Islet of Langerhans (tissue), 1 donor: ENCODE data around the gene TRMT61B.
A peak's percentile ranks its signal among the peaks of the same experiment; 100 is the strongest.

Experiments used
- FAIRE-seq: peaks from one replicate; lab custom pipeline; 2011; peaks lifted over from hg19 to GRCh38; lab: Jason Lieb, UNC

The TRMT61B gene

GRCh38 chr2:28855193-28855592 lies 14.9 kb downstream of the TRMT61B start:
- no peak for FAIRE-seq

- no peak for FAIRE-seq
Measured at GRCh38 chr2:28842042-28842441, 28.1 kb downstream of the TRMT61B start.

- FAIRE-seq, result no peak
Measured at GRCh38 chr2:28838971-28839370, 31.1 kb downstream of the TRMT61B start.

- no peak for FAIRE-seq
Measured at GRCh38 chr2:28835781-28836180, 34.3 kb downstream of the TRMT61B start.

- no peak for FAIRE-seq
Measured at GRCh38 chr2:28833740-28834470, 36.2 kb downstream of the TRMT61B start.

- FAIRE-seq, result no peak
Measured at GRCh38 chr2:28828382-28828781, 41.7 kb downstream of the TRMT61B start.

- FAIRE-seq, result no peak
Measured at GRCh38 chr2:28824870-28825269, 45.2 kb downstream of the TRMT61B start.

- no peak for FAIRE-seq
Measured at GRCh38 chr2:28824207-28824606, 45.9 kb downstream of the TRMT61B start.

GRCh38 chr2:28822036-28822435 lies 48.1 kb downstream of the TRMT61B start:
- peak; percentile 90 for FAIRE-seq

GRCh38 chr2:28821295-28821958 lies 48.7 kb downstream of the TRMT61B start:
- FAIRE-seq, result peak; percentile 87

GRCh38 chr2:28818053-28818452 lies 52.1 kb downstream of the TRMT61B start:
- FAIRE-seq, result no peak

- no peak for FAIRE-seq
Measured at GRCh38 chr2:28810384-28811285, 59.5 kb downstream of the TRMT61B start, which contains the start of gene SPDYA. Gene SPDYA (plus strand): TSS chr2:28810834. CDS start chr2:28816015, 5,181 bp downstream.

- FAIRE-seq, result no peak
Measured at GRCh38 chr2:28809927-28810326, 60.2 kb downstream of the TRMT61B start.

GRCh38 chr2:28802975-28803429 lies 67.1 kb downstream of the TRMT61B start:
- no peak for FAIRE-seq

- FAIRE-seq, result no peak
Measured at GRCh38 chr2:28801726-28802125, 68.4 kb downstream of the TRMT61B start.
